A673 (cell line): ENCODE measurements around the gene LANCL2. TPM values are rescaled to one million over a fixed set of nuclear protein-coding genes. Genes with fewer than 3 reads are reported as not detected.
"Not testable (repeated sequence)": the region's sequence is repeated elsewhere in the genome, so short reads cannot be mapped to it uniquely, and the experiment has no call there.

Experiments
- BruUV-seq: library from RNA; stranded (reverse); fragments of 400-500 nt; replicated peaks from 2 replicates; lab custom pipeline; 2021; lab: Mats Ljungman, UMichigan
- CTCF ChIA-PET: fragments of 300-600 bp; sonication (Branson Sonifier 250); formaldehyde crosslinking; loops from one replicate; lab custom pipeline; 2022; ENCODE audit warnings: antibody characterized with exemption; lab: Charles Lee
- POLR2A ChIA-PET: fragments of 300-600 bp; sonication (Branson Sonifier 250); formaldehyde crosslinking; loops from one replicate; lab custom pipeline; 2022; ENCODE audit warnings: antibody characterized with exemption; ENCODE audit not compliant: low non-redundant PET; lab: Charles Lee
- DNase-seq: peaks from one replicate; pipeline ENCODE4 v3.0.0-alpha.2; 2015; ENCODE audit warnings: low spot score
- H3K27ac ChIP-seq: fragments of 200-600 bp; sonication (generic); 2 replicates; pipeline ENCODE4 v1.5.1; 2016; ENCODE audit warnings: mixed run types, low read depth, mild to moderate bottlenecking, mixed read lengths, antibody characterized with exemption, low read length; ENCODE audit not compliant: poor library complexity, severe bottlenecking
- H3K27me3 ChIP-seq: fragments of 200-600 bp; sonication (generic); replicated peaks from 2 replicates; pipeline ENCODE4 v1.6.1; 2017; ENCODE audit warnings: mixed run types, low read depth, mild to moderate bottlenecking, mixed read lengths, antibody characterized with exemption, low read length; ENCODE audit not compliant: insufficient read depth, poor library complexity
- H3K36me3 ChIP-seq: fragments of 200-600 bp; sonication (generic); 2 replicates; pipeline ENCODE4 v1.6.1; 2016; ENCODE audit warnings: mixed run types, mild to moderate bottlenecking, mixed read lengths, antibody characterized with exemption, low read length; ENCODE audit not compliant: insufficient read depth, poor library complexity, severe bottlenecking
- H3K4me1 ChIP-seq: fragments of 200-600 bp; sonication (generic); 2 replicates; pipeline ENCODE4 v1.6.1; 2017; ENCODE audit warnings: mixed run types, mild to moderate bottlenecking, mixed read lengths, antibody characterized with exemption, low read length; ENCODE audit not compliant: insufficient read depth, poor library complexity, severe bottlenecking
- H3K4me3 ChIP-seq: fragments of 200-600 bp; sonication (generic); 2 replicates; pipeline ENCODE4 v1.5.1; 2016; ENCODE audit warnings: low read depth, mixed run types, mild to moderate bottlenecking, mixed read lengths, low read length; ENCODE audit not compliant: poor library complexity, severe bottlenecking
- H3K9me3 ChIP-seq: fragments of 200-600 bp; sonication (generic); 2 replicates; pipeline ENCODE4 v1.6.1; 2016; ENCODE audit warnings: mixed run types, low read depth, mild to moderate bottlenecking, mixed read lengths, antibody characterized with exemption, low read length; ENCODE audit not compliant: poor library complexity, severe bottlenecking
- CTCF ChIP-seq: fragments of 300-800, 200-600 bp; sonication (generic); conservative IDR thresholded peaks from 2 replicates; pipeline ENCODE4 v1.5.1; 2017; ENCODE audit warnings: low read depth, mild to moderate bottlenecking, antibody characterized with exemption, low read length, moderate library complexity, mixed read lengths
- EZH2 ChIP-seq: fragments of 200-600 bp; sonication (generic); IDR thresholded peaks from 2 replicates; pipeline ENCODE4 v1.6.1; 2017; ENCODE audit warnings: borderline replicate concordance, low read depth, mild to moderate bottlenecking, mixed read lengths, antibody characterized with exemption, low read length; ENCODE audit not compliant: poor library complexity, severe bottlenecking
- intact Hi-C: fragments of 100-400 bp; cut with micrococcal nuclease; formaldehyde crosslinking; loops from one replicate; pipeline ENCODE4 v1.10.0; 2022; ENCODE audit not compliant: unreplicated experiment
- total RNA-seq: library from RNA; stranded (reverse); gene quantifications from 2 replicates; pipeline ENCODE4 v1.2.3, GENCODE V29; 2021

The LANCL2 gene
- total RNA-seq, 1 experiment from 2014 or later: 21.3 TPM

GRCh38 chr7:55469721-55470120, 104.6 kb downstream of the LANCL2 start:
- Histone ChIP-seq H3K9me3 (no peaks in the 10 kb centered on the region), H3K27me3 (no peaks in the 10 kb centered on the region), H3K4me3 (no peak overlapping the region), H3K36me3 (peaks cover 3% of the 10 kb centered on the region), H3K27ac (no peak overlapping the region), H3K4me1 (no peaks in the 10 kb centered on the region)
- no peak for DNase-seq
- BruUV-seq: no TSS peak
- intact Hi-C loops: no loop called here
- ChIA-PET POLR2A (no interaction called here), CTCF (no interaction called here)
- TF ChIP-seq EZH2 (no peak), CTCF (no peak)

GRCh38 chr7:55470261-55470660, 105.1 kb downstream of the LANCL2 start:
- Histone ChIP-seq H3K9me3 (no peaks in the 10 kb centered on the region), H3K27ac (no peak overlapping the region), H3K4me1 (no peaks in the 10 kb centered on the region), H3K36me3 (no peaks in the 10 kb centered on the region), H3K27me3 (no peaks in the 10 kb centered on the region), H3K4me3 (no peak overlapping the region)
- intact Hi-C loops: no loop called here
- CTCF ChIA-PET: no interaction called here
- POLR2A ChIA-PET: no interaction called here
- DNase-seq: no peak
- no peak for TF ChIP-seq CTCF
- no peak for TF ChIP-seq EZH2
- no TSS peak for BruUV-seq

- POLR2A ChIA-PET, H3K36me3 ChIP-seq, intact Hi-C loops, H3K27me3 ChIP-seq, H3K4me1 ChIP-seq, H3K4me3 ChIP-seq, H3K9me3 ChIP-seq, H3K27ac ChIP-seq, DNase-seq, BruUV-seq, CTCF ChIA-PET: not testable (repeated sequence)
Observed at GRCh38 chr7:55471594-55471993, 106.5 kb downstream of the LANCL2 start.

DNA sequence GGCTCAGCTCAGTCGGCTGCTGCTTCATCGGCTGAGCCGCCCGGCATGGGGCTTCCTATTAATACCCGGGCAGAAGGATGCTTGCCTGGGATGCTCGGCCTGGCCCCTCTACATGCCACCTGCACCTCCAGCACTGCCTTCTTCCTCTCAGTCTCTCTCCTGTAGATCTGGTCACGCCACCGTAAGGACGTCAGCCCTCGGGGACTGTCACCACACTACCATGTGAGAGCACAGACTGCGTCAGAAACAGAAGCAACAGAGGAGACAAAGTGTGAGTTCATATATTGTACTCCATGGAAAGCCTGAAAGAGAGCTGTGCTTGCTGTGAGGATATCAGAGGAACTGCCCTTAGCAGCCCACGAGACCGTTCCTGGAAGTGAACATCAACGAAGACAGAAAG, 107.3 kb downstream of the LANCL2 start:
- intact Hi-C loops, H3K36me3 ChIP-seq, H3K27ac ChIP-seq, H3K27me3 ChIP-seq, H3K4me3 ChIP-seq, BruUV-seq, H3K9me3 ChIP-seq, CTCF ChIA-PET, H3K4me1 ChIP-seq, DNase-seq, POLR2A ChIA-PET: not testable (repeated sequence)
